ENCODE measurements around the gene ADAMTSL1.

ADAMTSL1 gene

DNA sequence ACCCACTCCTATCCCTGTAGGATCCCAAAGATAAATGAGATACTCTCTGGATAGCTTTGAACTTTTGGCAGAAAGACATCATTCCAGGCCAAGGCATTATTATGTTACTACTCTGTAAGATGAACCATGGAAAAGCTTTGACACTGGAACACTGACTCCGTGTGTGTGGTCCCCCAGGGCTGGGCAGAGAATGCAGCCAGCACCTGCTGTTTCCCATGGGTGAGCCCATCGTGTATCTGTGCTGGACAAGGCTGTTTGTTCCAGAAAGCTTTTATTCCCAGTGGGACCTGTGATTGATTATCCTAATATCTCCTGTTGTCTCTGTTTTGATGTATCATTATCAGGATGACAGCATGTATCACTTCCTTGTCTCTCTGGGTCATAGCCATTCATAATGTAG, 304.2 kb downstream of the ADAMTSL1 start:
- TF ChIP-seq, protein P1, sequence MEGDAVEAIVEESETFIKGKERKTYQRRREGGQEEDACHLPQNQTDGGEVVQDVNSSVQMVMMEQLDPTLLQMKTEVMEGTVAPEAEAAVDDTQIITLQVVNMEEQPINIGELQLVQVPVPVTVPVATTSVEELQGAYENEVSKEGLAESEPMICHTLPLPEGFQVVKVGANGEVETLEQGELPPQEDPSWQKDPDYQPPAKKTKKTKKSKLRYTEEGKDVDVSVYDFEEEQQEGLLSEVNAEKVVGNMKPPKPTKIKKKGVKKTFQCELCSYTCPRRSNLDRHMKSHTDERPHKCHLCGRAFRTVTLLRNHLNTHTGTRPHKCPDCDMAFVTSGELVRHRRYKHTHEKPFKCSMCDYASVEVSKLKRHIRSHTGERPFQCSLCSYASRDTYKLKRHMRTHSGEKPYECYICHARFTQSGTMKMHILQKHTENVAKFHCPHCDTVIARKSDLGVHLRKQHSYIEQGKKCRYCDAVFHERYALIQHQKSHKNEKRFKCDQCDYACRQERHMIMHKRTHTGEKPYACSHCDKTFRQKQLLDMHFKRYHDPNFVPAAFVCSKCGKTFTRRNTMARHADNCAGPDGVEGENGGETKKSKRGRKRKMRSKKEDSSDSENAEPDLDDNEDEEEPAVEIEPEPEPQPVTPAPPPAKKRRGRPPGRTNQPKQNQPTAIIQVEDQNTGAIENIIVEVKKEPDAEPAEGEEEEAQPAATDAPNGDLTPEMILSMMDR (IDR thresholded peaks at IDR 0.05; ENCODE audit: control insufficient read depth, insufficient read depth, low read depth, low read length, missing control alignments), result no peak
- no peak overlapping the region for H3K4me3 ChIP-seq (ENCODE audit: control insufficient read depth, low read depth, low read length)
- DNase-seq (ENCODE audit: low read depth), result no peak

DNA sequence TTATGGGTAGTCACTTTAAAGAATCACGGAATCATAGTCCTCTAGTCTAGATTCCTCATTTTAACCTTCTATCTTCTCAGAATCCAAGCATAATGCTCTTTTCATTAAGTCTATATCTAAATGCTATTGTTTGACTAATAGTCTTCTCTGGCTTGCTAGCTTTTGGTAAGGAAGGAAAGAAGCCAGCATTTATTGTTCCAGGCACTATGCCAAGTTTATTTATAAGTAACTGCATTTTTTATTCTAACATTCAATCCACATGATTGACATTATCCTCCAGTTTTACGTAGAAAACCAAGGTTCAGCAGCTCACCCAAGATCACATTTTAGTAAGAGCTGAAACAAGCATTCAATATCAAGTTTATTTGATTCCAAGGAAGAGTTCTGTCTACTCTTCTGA, 304.9 kb downstream of the ADAMTSL1 start:
- TF ChIP-seq, protein P1 (IDR thresholded peaks at IDR 0.05; ENCODE audit: control insufficient read depth, insufficient read depth, low read depth, low read length, missing control alignments), result no peak
- H3K4me3 ChIP-seq (ENCODE audit: control insufficient read depth, low read depth, low read length), result no peak overlapping the region

DNA sequence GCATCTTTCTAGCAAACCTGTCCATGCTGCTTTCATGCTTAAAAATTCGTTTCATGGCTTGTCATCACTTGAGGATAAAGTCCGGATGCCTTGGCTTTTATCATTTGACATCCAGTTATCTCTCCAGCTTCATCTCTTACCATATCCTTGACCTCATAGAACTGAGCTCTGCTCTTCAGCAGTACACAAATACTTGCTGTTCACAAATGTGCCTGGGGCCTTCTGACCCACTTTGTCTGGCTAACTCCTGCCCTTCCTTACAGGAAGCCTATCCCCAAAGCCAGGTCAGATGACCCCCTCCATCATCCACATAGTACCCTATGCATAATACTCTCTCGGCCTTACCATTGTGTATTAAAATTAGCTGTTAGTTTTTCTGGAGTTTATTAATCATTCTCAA, 310.0 kb downstream of the ADAMTSL1 start:
- TF ChIP-seq, protein P1 (IDR thresholded peaks at IDR 0.05; ENCODE audit: control insufficient read depth, insufficient read depth, low read depth, low read length, missing control alignments), result no peak
- no peak for DNase-seq (ENCODE audit: low read depth)
- no peak overlapping the region for H3K4me3 ChIP-seq (ENCODE audit: control insufficient read depth, low read depth, low read length)

More for the DNA sequence above, 304.9 kb downstream of the ADAMTSL1 start:
- no peak for DNase-seq (ENCODE audit: low read depth)

DNA sequence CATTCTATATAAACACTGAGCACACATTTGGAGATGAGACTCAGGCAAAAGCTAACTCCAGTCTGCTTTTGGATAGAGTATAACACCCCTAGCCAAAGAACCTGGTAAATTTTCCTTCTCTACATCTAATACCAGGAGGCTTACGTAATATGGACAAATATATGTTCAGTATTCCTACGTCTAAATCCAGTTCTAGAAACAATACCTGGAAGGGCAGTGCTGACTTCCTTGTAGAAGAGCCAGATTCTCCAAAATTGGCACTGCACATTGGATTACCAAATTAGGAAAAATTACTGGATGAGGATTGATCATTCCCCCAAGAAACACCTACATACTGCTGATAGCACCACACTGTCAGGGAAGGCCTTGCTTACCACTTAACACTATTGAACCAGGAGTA, 311.7 kb downstream of the ADAMTSL1 start:
- TF ChIP-seq, protein P1 (IDR thresholded peaks at IDR 0.05; ENCODE audit: control insufficient read depth, insufficient read depth, low read depth, low read length, missing control alignments), result no peak
- no peak overlapping the region for H3K4me3 ChIP-seq (ENCODE audit: control insufficient read depth, low read depth, low read length)
- DNase-seq (ENCODE audit: low read depth), result no peak

DNA sequence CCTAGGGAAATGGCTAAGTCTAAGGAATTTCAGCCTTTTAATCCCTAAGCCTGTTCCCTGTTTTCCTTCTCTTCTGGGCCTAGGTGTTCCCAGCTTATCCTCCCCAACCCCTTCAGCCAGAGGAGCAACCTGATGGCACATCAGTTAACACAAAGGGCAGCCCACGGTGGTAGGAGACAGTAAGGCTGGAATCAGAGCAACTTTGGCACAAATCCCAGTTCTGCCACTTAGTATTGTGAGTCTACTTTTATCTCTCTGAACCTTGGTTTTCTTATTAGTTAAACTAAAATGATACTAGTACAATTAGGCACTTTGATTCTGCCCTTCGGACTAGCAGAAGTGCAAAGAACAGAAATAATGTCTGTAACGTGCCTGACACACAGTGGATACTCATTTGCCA, 312.2 kb downstream of the ADAMTSL1 start:
- no peak for DNase-seq (ENCODE audit: low read depth)
- H3K4me3 ChIP-seq (ENCODE audit: control insufficient read depth, low read depth, low read length), result no peak overlapping the region
- TF ChIP-seq, protein P1 (IDR thresholded peaks at IDR 0.05; ENCODE audit: control insufficient read depth, insufficient read depth, low read depth, low read length, missing control alignments), result no peak

DNA sequence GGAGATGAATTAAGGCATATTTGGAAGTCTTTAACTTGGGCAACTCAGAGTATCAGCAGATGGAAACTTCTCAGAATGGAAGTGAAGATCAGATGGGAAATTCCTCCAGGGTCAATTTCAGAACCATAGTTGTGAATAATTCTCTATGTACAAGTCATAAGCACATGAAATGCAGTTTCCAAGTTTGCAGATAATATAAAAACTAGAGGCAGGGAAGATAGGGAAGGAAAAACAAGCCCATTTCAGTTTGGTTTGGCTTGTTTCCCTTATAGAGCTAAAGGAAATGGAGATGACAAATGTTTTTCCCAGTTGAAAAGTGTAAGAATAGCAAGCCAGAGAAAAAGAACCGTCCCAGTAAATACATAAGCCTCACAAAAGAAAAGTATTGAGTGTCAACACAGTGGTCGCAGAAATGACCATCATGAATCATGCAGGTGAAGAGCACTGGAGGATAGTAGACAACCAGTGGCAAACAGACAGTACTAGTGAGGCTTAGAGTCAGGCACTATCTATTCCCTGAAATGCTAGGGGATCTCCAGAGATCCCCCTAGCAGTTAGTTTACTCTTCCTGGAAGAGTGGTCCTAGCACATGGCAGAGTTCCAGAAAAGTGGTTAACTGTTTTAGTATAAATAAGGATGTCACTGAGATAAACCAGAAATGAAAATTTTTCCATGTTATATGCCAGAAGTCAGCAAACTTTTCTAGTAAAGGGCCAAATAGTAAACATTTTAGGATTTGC, 313.1 kb downstream of the ADAMTSL1 start:
- DNase-seq (ENCODE audit: low read depth), result no peak
- H3K4me3 ChIP-seq (ENCODE audit: control insufficient read depth, low read depth, low read length), result no peak overlapping the region
- TF ChIP-seq, protein P1 (IDR thresholded peaks at IDR 0.05; ENCODE audit: control insufficient read depth, insufficient read depth, low read depth, low read length, missing control alignments), result no peak
